Ishikawa (cell line): Measurements from ENCODE around the gene S100A4.

Source experiments
- CEBPB ChIP-seq: IDR thresholded peaks from 2 replicates; pipeline ENCODE4 v1.6.1; 2012
- CREB1 ChIP-seq: IDR thresholded peaks from 2 replicates; pipeline ENCODE4 v1.6.1; 2012; ENCODE audit warnings: low read depth
- FOXM1 ChIP-seq: IDR thresholded peaks from 2 replicates; pipeline ENCODE4 v1.6.1; 2012; ENCODE audit warnings: low read depth, borderline replicate concordance
- MAX ChIP-seq: IDR thresholded peaks from 2 replicates; pipeline ENCODE4 v1.6.1; 2012
- NFIC ChIP-seq: IDR thresholded peaks from 2 replicates; pipeline ENCODE4 v1.6.1; 2012
- RAD21 ChIP-seq: IDR thresholded peaks from 2 replicates; pipeline ENCODE4 v1.6.1; 2012; ENCODE audit warnings: low read depth
- TCF12 ChIP-seq: IDR thresholded peaks from 2 replicates; pipeline ENCODE4 v1.6.1; 2012; ENCODE audit warnings: low read depth
- TEAD4 ChIP-seq: IDR thresholded peaks from 2 replicates; pipeline ENCODE4 v1.6.1; 2012
- TF ChIP-seq, protein P1 (sequence below): IDR thresholded peaks from 2 replicates; pipeline ENCODE4 v1.6.1; 2012
- TF ChIP-seq, protein P2 (sequence below): IDR thresholded peaks from 2 replicates; pipeline ENCODE4 v1.6.1; 2012; ENCODE audit warnings: low read depth, mild to moderate bottlenecking

- TF ChIP-seq RAD21 (no peak), TEAD4 (no peak), CEBPB (no peak), NFIC (no peak), FOXM1 (no peak), CREB1 (no peak), MAX (no peak), TCF12 (no peak)
- TF ChIP-seq, protein P1, sequence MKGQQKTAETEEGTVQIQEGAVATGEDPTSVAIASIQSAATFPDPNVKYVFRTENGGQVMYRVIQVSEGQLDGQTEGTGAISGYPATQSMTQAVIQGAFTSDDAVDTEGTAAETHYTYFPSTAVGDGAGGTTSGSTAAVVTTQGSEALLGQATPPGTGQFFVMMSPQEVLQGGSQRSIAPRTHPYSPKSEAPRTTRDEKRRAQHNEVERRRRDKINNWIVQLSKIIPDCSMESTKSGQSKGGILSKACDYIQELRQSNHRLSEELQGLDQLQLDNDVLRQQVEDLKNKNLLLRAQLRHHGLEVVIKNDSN = no peak
- TF ChIP-seq, protein P2, sequence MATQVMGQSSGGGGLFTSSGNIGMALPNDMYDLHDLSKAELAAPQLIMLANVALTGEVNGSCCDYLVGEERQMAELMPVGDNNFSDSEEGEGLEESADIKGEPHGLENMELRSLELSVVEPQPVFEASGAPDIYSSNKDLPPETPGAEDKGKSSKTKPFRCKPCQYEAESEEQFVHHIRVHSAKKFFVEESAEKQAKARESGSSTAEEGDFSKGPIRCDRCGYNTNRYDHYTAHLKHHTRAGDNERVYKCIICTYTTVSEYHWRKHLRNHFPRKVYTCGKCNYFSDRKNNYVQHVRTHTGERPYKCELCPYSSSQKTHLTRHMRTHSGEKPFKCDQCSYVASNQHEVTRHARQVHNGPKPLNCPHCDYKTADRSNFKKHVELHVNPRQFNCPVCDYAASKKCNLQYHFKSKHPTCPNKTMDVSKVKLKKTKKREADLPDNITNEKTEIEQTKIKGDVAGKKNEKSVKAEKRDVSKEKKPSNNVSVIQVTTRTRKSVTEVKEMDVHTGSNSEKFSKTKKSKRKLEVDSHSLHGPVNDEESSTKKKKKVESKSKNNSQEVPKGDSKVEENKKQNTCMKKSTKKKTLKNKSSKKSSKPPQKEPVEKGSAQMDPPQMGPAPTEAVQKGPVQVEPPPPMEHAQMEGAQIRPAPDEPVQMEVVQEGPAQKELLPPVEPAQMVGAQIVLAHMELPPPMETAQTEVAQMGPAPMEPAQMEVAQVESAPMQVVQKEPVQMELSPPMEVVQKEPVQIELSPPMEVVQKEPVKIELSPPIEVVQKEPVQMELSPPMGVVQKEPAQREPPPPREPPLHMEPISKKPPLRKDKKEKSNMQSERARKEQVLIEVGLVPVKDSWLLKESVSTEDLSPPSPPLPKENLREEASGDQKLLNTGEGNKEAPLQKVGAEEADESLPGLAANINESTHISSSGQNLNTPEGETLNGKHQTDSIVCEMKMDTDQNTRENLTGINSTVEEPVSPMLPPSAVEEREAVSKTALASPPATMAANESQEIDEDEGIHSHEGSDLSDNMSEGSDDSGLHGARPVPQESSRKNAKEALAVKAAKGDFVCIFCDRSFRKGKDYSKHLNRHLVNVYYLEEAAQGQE = no peak
Observed at GRCh38 chr1:153557877-153558276, 12.3 kb upstream of the S100A4 start.
